Stimulated activated CD4-positive, alpha-beta T cell treated with anti-CD3 and anti-CD28 coated beads, TNF-alpha, amount 100 ng/mL, for 48 hours (primary cell): ENCODE measurements around the gene SELENON.

ENCODE experiments used
- DNase-seq, 3 donors: peaks; one replicate each; pipeline ENCODE4 v3.0.0-alpha.2; 2020; ENCODE audit warnings: low read depth in 3 of 3

SELENON gene

GRCh38 chr1:25799935-25800702 is at the start of gene SELENON:
TSS of gene SELENON (plus strand) at chr1:25800193. CDS start at chr1:25800231, 38 bp downstream.
- no peak for DNase-seq

GRCh38 chr1:25750923-25751605 is 48.9 kb upstream of the SELENON start:
- DNase-seq: no peak

- no peak for DNase-seq
Observed at GRCh38 chr1:25754470-25755181, 45.4 kb upstream of the SELENON start.

GRCh38 chr1:25755475-25756125 is 44.4 kb upstream of the SELENON start:
- no peak for DNase-seq

GRCh38 chr1:25756215-25756614 is 43.8 kb upstream of the SELENON start:
- DNase-seq: no peak

GRCh38 chr1:25757151-25757845 is 42.7 kb upstream of the SELENON start:
- DNase-seq: no peak

- DNase-seq: no peak
Observed at GRCh38 chr1:25757846-25758185, 42.2 kb upstream of the SELENON start.

GRCh38 chr1:25758466-25759070 is 41.4 kb upstream of the SELENON start:
- no peak for DNase-seq

- DNase-seq: no peak
Observed at GRCh38 chr1:25760122-25760719, 39.8 kb upstream of the SELENON start.

GRCh38 chr1:25760871-25761270 is 39.1 kb upstream of the SELENON start:
- DNase-seq: no peak

GRCh38 chr1:25763493-25763892 is 36.5 kb upstream of the SELENON start:
- no peak for DNase-seq

GRCh38 chr1:25765136-25765922 is 34.7 kb upstream of the SELENON start:
- no peak for DNase-seq

GRCh38 chr1:25765923-25766589 is 33.9 kb upstream of the SELENON start:
- DNase-seq: no peak

- no peak for DNase-seq
Observed at GRCh38 chr1:25766721-25767436, 33.1 kb upstream of the SELENON start.

GRCh38 chr1:25767437-25767770 is 32.6 kb upstream of the SELENON start:
- DNase-seq: no peak

GRCh38 chr1:25768999-25769398 is 31.0 kb upstream of the SELENON start:
- no peak for DNase-seq

GRCh38 chr1:25769625-25770383 is 30.2 kb upstream of the SELENON start:
- DNase-seq: no peak

- no peak for DNase-seq
Observed at GRCh38 chr1:25770541-25771220, 29.3 kb upstream of the SELENON start.
